Gastrocnemius medialis (tissue), 4 donors: ENCODE data around the gene ZNF586.

Experiments used
- POLR2A ChIP-seq, 2 donors: fragments of 450-650 bp; IDR thresholded peaks; one replicate each; pipeline ENCODE4 v1.6.1; 2017; ENCODE audit warnings: antibody characterized with exemption in 2 of 2, mild to moderate bottlenecking in 2 of 2, moderate library complexity in 2 of 2
- TF ChIP-seq, protein P1 (sequence below), 5 experiments: fragments of 450-650 bp in 3 of 5; fragments of 200-600 bp in 2 of 5; sonication (generic) in 2 of 5; IDR thresholded peaks in 4 of 5; conservative IDR thresholded peaks in 1 of 5; 1 replicate in 4 of 5; 2 replicates in 1 of 5; pipeline ENCODE4 v1.5.1; 2016 to 2019; ENCODE audit warnings: antibody characterized with exemption in 5 of 5, mild to moderate bottlenecking in 3 of 5, moderate library complexity in 3 of 5

DNA sequence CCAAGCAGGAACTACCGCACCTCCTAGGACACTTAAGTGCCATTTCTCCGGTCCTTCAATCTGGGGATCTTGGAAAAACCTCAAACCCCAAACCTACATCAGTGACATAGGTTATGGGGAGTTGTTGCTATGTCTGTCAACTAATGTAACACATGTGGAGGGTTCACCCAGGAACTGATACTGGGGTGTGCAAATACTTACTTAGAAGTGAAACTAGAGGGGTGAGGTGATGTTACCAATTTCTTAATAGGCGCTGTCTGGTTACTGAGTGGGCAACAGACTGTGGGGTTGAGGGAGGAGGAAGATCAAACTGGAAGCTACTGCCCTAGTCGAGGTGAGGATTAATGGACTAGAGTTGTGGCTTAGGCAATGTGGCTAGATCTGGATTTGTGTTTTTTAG is 1.9 kb downstream of the ZNF586 start:
- TF ChIP-seq, protein P1, sequence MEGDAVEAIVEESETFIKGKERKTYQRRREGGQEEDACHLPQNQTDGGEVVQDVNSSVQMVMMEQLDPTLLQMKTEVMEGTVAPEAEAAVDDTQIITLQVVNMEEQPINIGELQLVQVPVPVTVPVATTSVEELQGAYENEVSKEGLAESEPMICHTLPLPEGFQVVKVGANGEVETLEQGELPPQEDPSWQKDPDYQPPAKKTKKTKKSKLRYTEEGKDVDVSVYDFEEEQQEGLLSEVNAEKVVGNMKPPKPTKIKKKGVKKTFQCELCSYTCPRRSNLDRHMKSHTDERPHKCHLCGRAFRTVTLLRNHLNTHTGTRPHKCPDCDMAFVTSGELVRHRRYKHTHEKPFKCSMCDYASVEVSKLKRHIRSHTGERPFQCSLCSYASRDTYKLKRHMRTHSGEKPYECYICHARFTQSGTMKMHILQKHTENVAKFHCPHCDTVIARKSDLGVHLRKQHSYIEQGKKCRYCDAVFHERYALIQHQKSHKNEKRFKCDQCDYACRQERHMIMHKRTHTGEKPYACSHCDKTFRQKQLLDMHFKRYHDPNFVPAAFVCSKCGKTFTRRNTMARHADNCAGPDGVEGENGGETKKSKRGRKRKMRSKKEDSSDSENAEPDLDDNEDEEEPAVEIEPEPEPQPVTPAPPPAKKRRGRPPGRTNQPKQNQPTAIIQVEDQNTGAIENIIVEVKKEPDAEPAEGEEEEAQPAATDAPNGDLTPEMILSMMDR (IDR thresholded peaks at IDR 0.05 in 4 of 5, conservative IDR thresholded peaks at IDR 0.05 in 1 of 5) = no peak
- no peak for TF ChIP-seq POLR2A (IDR thresholded peaks at IDR 0.05)
